Effector memory CD8-positive, alpha-beta T cell (primary cell): ENCODE results near the gene SERINC5.
"Not testable (repeated sequence)": the region's sequence is repeated elsewhere in the genome, so short reads cannot be mapped to it uniquely, and the experiment has no call there.

ENCODE experiments used
- ATAC-seq: fragments of 150-1000 bp; cut with Tn5 transposase; replicated peaks from 2 replicates; pipeline ENCODE4 v1.10.0; 2021; ENCODE audit warnings: mild to moderate bottlenecking, moderate library complexity
- DNase-seq, 3 experiments: peaks; one replicate each; pipeline ENCODE4 v3.0.0; 2021
- H3K27ac Mint-ChIP-seq, 2 donors: one replicate each; pipeline ENCODE4 v1.8.0; 2022; ENCODE audit warnings: mild to moderate bottlenecking in 2 of 2, mixed read lengths in 2 of 2, moderate library complexity in 2 of 2
- H3K27me3 Mint-ChIP-seq, 2 donors: one replicate each; pipeline ENCODE4 v1.8.0; 2022; ENCODE audit warnings: mixed read lengths in 2 of 2
- H3K36me3 Mint-ChIP-seq: one replicate; pipeline ENCODE4 v1.8.0; 2022; ENCODE audit warnings: mild to moderate bottlenecking, moderate library complexity, mixed read lengths; ENCODE audit not compliant: insufficient read depth
- H3K4me1 Mint-ChIP-seq, 2 donors: one replicate each; pipeline ENCODE4 v1.8.0; 2022; ENCODE audit warnings: low read depth in 2 of 2, mixed read lengths in 2 of 2
- H3K4me3 Mint-ChIP-seq, 2 donors: one replicate each; pipeline ENCODE4 v1.8.0; 2022; ENCODE audit warnings: mild to moderate bottlenecking in 2 of 2, mixed read lengths in 2 of 2, moderate library complexity in 2 of 2
- H3K9me3 Mint-ChIP-seq, 2 donors: one replicate each; pipeline ENCODE4 v1.8.0; 2022; ENCODE audit warnings: mixed read lengths in 2 of 2

SERINC5 gene

GRCh38 chr5:80154749-80155148, 101.1 kb downstream of the SERINC5 start:
- H3K9me3 Mint-ChIP-seq: no peaks in the 10 kb centered on the region
- H3K4me1 Mint-ChIP-seq: peaks cover 8 to 12% of the 10 kb centered on the region in 2 donors
- DNase-seq: no peak
- H3K27me3 Mint-ChIP-seq: no peaks in the 10 kb centered on the region
- no peak overlapping the region for H3K4me3 Mint-ChIP-seq
- H3K36me3 Mint-ChIP-seq: peaks cover 20% of the 10 kb centered on the region
- H3K27ac Mint-ChIP-seq: no peak overlapping the region
- no peak for ATAC-seq

- H3K27ac Mint-ChIP-seq: peak overlapping the region in 1 of 2 donors; percentile 59
- ATAC-seq, H3K9me3 Mint-ChIP-seq, DNase-seq, H3K4me3 Mint-ChIP-seq, H3K27me3 Mint-ChIP-seq: not testable (repeated sequence)
- H3K4me1 Mint-ChIP-seq: peaks cover 8 to 12% of the 10 kb centered on the region in 2 donors
- H3K36me3 Mint-ChIP-seq: peaks cover 20% of the 10 kb centered on the region
Measured at GRCh38 chr5:80154289-80154688, 101.6 kb downstream of the SERINC5 start.

DNA sequence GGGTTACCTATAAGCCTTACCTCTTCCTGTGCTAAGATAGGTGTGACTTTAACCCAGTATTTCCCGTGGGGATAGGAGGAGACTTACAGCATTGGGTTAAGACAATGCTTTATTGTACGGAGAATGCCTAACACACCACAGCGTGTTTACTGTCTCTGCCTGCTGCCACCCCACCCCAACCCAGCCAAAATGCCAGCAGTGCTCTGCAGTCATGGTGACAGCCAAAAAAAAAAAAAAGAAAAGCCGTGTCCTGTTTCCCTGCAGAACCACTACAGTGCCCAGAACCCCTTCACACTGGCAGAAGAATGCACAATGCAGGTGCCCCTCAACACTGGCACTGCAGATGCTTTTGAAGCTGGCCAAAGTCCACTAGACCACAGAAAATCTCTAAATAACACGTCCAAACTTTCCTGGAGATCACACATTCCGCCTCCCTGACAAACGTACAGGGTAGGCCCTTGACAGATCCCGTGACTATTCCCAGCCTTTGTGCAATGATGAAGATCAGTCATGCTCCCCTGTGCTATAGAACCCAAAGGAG, 102.2 kb downstream of the SERINC5 start:
- Mint-ChIP-seq H3K9me3 (no peaks in the 10 kb centered on the region), H3K27me3 (no peaks in the 10 kb centered on the region), H3K27ac (peak overlapping the region; percentile 22 to 59), H3K4me3 (peak overlapping the region in 1 of 2 donors; percentile 12), H3K4me1 (peaks cover 8 to 12% of the 10 kb centered on the region in 2 donors), H3K36me3 (peaks cover 17% of the 10 kb centered on the region)
- peak; percentile 66 for ATAC-seq
- no peak for DNase-seq

- Mint-ChIP-seq H3K9me3 (no peaks in the 10 kb centered on the region), H3K4me1 (peaks cover 8 to 12% of the 10 kb centered on the region in 2 donors), H3K4me3 (no peak overlapping the region), H3K27ac (peak overlapping the region in 1 of 2 donors; percentile 35), H3K36me3 (peaks cover 15% of the 10 kb centered on the region), H3K27me3 (no peaks in the 10 kb centered on the region)
- ATAC-seq (peak; percentile 32), DNase-seq (no peak)
Measured at GRCh38 chr5:80152778-80153177, 103.1 kb downstream of the SERINC5 start.

DNA sequence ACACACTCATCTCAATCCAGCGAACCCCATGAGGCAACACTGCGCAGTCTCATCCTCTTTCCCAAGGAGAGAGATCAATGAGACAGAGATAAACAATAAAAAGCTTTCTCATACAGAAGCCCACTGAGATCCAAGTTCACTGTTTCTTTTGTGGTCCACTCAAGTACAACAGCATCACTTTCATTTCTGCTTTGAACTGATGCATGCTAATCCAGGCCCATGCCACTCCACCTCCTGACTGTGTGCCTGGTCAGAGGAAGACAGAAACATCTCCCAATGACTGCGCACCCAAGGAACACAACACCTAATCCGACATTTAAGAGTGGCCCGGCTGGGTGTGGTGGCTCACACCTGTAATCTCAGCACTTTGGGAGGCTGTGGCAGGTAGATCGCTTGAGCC, 104.0 kb downstream of the SERINC5 start:
- H3K27me3 Mint-ChIP-seq: no peaks in the 10 kb centered on the region
- H3K9me3 Mint-ChIP-seq: no peaks in the 10 kb centered on the region
- DNase-seq: no peak
- H3K36me3 Mint-ChIP-seq: peaks cover 15% of the 10 kb centered on the region
- H3K27ac Mint-ChIP-seq: no peak overlapping the region
- peaks cover 8 to 12% of the 10 kb centered on the region in 2 donors for H3K4me1 Mint-ChIP-seq
- ATAC-seq: no peak
- H3K4me3 Mint-ChIP-seq: no peak overlapping the region

DNA sequence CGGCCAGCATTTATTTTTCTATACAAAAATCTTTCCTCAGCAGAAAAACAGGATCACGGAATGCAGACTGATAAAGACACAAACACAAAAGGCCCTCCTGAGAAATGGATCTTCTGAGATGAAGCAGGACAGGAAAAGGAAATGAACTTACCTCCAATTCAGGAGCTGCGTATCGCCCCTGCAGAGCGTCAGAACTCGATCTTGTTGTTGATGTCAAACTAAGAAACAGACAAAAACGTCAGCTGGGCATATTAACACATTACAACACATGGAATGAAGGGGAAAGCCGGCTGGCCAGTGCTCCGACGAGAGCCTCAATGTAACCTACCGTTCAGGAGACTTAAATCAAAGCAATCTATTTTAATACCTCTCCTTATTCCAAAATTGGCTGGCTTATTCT, 105.1 kb downstream of the SERINC5 start:
- no peak overlapping the region for H3K4me3 Mint-ChIP-seq
- no peaks in the 10 kb centered on the region for H3K27me3 Mint-ChIP-seq
- peaks cover 21% of the 10 kb centered on the region for H3K36me3 Mint-ChIP-seq
- H3K9me3 Mint-ChIP-seq: no peaks in the 10 kb centered on the region
- no peak overlapping the region for H3K27ac Mint-ChIP-seq
- DNase-seq: no peak
- H3K4me1 Mint-ChIP-seq: peaks cover 8 to 12% of the 10 kb centered on the region in 2 donors
- ATAC-seq: no peak

- no peak for DNase-seq
- no peak for ATAC-seq
- Mint-ChIP-seq H3K27me3 (no peaks in the 10 kb centered on the region), H3K4me1 (peaks cover 9 to 10% of the 10 kb centered on the region in 2 donors), H3K27ac (no peak overlapping the region), H3K36me3 (peaks cover 29% of the 10 kb centered on the region), H3K4me3 (no peak overlapping the region), H3K9me3 (no peaks in the 10 kb centered on the region)
Measured at GRCh38 chr5:80149161-80149609, 106.7 kb downstream of the SERINC5 start.

GRCh38 chr5:80147119-80147815, 108.6 kb downstream of the SERINC5 start:
- Mint-ChIP-seq H3K27ac (no peak overlapping the region), H3K4me3 (no peak overlapping the region), H3K27me3 (no peaks in the 10 kb centered on the region), H3K36me3 (peaks cover 38% of the 10 kb centered on the region), H3K9me3 (no peaks in the 10 kb centered on the region), H3K4me1 (peaks cover 3 to 6% of the 10 kb centered on the region in 2 donors)
- no peak for DNase-seq
- ATAC-seq: no peak

DNA sequence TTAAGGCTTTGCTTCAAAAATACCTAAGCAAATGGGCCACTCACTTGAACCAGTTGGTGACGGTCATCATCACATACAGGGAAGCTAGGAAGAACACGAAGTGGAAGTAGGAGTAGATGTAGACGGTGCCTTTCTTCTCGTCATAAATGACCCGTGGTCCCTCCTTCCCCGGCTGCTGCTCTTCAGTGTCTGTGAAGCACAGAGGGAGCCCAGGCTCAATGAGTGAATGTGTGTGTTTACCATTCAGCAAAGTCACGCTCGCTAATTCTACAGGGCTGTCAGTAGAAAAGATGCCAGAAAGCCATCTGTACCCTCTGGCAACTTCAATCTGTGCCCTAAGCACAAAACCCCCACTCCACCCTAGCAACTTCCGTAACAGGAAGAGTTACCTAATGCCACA, 109.8 kb downstream of the SERINC5 start:
- H3K4me3 Mint-ChIP-seq: no peak overlapping the region
- ATAC-seq (no peak), DNase-seq (no peak)
- H3K27me3 Mint-ChIP-seq: no peaks in the 10 kb centered on the region
- peaks cover 7 to 15% of the 10 kb centered on the region in 2 donors for H3K4me1 Mint-ChIP-seq
- peak overlapping the region in 1 of 2 donors; percentile 6 for H3K27ac Mint-ChIP-seq
- H3K9me3 Mint-ChIP-seq: no peaks in the 10 kb centered on the region
- H3K36me3 Mint-ChIP-seq: peaks cover 37% of the 10 kb centered on the region

DNA sequence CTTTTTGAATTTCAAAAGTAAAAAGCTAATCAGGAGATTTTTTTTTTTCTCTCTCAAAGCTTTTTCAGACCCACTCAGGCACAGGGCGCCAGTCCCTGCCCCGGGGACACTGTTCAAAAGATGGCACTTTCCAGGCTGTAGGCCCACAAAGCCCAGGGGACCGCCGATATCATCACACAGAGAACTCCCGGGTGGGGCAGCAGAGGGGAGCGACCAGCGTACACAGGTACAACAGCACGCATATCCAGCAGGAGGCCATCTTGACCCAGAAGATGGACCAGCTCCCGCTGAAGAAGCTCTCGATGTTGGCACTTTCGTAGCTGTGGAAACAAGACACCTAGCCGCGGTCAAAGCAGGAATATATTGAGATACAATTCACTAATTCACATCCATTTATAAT, 112.4 kb downstream of the SERINC5 start:
- Mint-ChIP-seq H3K27ac (peak overlapping the region; percentile 34 to 66), H3K4me1 (peaks cover 21 to 22% of the 10 kb centered on the region in 2 donors)

DNA sequence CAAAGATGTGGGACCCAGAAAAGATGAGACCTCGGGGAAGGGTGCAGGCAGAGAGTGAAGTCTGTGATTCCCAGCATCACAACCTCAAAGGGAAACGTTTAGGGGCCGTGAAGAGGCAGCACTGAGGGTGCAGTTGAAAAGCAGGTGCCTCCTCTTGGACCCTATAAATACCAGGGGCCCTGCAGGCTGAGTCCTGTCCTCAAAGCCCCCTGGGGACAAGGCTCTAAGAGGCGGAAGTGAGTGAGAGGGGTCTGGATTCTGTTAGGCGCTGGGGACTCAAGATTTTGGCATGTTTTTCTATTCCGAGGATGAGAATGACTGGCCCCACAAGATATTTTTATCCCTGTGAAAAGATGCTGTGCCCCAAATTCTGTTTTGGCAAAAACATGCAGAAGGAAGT, 112.9 kb downstream of the SERINC5 start:
- no peak for DNase-seq
- no peak overlapping the region for H3K4me3 Mint-ChIP-seq
- H3K27me3 Mint-ChIP-seq: no peaks in the 10 kb centered on the region
- no peaks in the 10 kb centered on the region for H3K9me3 Mint-ChIP-seq
- ATAC-seq: no peak
- peaks cover 21 to 22% of the 10 kb centered on the region in 2 donors for H3K4me1 Mint-ChIP-seq
- H3K36me3 Mint-ChIP-seq: peaks cover 30% of the 10 kb centered on the region
- peak overlapping the region in 1 of 2 donors; percentile 65 for H3K27ac Mint-ChIP-seq

More for the DNA sequence above, 112.4 kb downstream of the SERINC5 start:
- H3K4me3 Mint-ChIP-seq: no peak overlapping the region
- ATAC-seq: no peak
- no peak for DNase-seq
- no peaks in the 10 kb centered on the region for H3K27me3 Mint-ChIP-seq
- H3K36me3 Mint-ChIP-seq: peaks cover 30% of the 10 kb centered on the region
- H3K9me3 Mint-ChIP-seq: no peaks in the 10 kb centered on the region

- no peaks in the 10 kb centered on the region for H3K9me3 Mint-ChIP-seq
- no peak overlapping the region for H3K4me3 Mint-ChIP-seq
- peaks cover 33% of the 10 kb centered on the region for H3K36me3 Mint-ChIP-seq
- peaks cover 22 to 26% of the 10 kb centered on the region in 2 donors for H3K4me1 Mint-ChIP-seq
- DNase-seq (no peak), ATAC-seq (no peak)
- H3K27me3 Mint-ChIP-seq: no peaks in the 10 kb centered on the region
- peak overlapping the region; percentile 25 to 65 for H3K27ac Mint-ChIP-seq
Measured at GRCh38 chr5:80141681-80142080, 114.2 kb downstream of the SERINC5 start.

DNA sequence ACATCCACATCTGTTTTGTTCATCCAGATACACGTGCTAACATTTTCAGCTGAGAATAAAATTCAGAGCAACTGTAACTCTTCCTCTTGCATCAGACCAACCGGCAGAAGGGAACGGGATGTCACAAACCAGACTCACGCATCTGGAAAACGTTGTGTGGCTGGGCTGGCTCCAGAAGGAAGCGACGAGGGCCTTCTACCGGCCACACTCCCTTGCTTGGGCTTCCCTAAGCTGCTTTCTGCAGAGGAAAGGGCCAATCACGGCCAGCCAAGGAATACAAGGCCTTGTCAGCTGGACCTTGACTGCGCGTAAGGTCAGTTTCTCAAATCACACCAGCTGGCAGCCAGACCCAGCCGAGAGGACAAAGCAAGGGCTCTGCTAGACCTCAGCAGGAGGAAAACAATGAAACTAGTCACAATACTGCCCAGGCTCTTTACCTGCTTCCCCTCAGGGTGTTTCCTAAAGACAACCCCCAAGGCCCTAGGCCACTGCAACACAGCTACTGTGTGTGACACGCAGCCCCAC, 114.6 kb downstream of the SERINC5 start:
- no peak for DNase-seq
- Mint-ChIP-seq H3K4me3 (no peak overlapping the region), H3K27me3 (no peaks in the 10 kb centered on the region), H3K36me3 (peaks cover 32% of the 10 kb centered on the region), H3K27ac (peak overlapping the region; percentile 25 to 65), H3K9me3 (no peaks in the 10 kb centered on the region), H3K4me1 (peaks cover 25 to 31% of the 10 kb centered on the region in 2 donors)
- no peak for ATAC-seq

DNA sequence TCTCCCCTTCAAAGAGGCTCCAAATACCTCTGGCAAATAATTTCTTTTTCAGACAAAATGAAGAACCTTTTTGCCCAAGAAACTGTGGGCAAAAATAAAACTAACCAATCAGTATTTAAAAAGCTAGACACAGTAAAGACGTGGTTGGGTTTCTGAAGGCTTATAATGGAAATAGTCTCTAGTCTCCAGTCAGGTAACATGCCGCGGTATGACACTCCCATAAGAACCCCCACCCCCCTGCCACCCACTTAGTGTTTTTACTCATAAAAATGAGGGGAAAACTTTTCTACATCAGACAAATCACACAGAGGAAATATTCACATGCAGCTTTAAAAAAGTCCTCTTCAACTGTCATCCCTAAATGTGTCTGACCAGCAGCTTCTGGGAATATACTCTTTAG, 115.4 kb downstream of the SERINC5 start:
- Mint-ChIP-seq H3K4me1 (peaks cover 32 to 38% of the 10 kb centered on the region in 2 donors), H3K36me3 (peaks cover 25% of the 10 kb centered on the region), H3K27ac (peak overlapping the region; percentile 25 to 76), H3K4me3 (peak overlapping the region in 1 of 2 donors; percentile 34), H3K27me3 (no peaks in the 10 kb centered on the region), H3K9me3 (no peaks in the 10 kb centered on the region)
- no peak for ATAC-seq
- no peak for DNase-seq
